Duodenal mucosa (tissue), 2 donors: ENCODE results near the gene INTS4.
"Not testable (repeated sequence)": the region's sequence is repeated elsewhere in the genome, so short reads cannot be mapped to it uniquely, and the experiment has no call there.

Experiments used
- H3K27ac ChIP-seq: one replicate; pipeline ENCODE4 v1.7.0; 2013; ENCODE audit warnings: low read depth, low read length
- H3K27me3 ChIP-seq, 2 donors: one replicate each; pipeline ENCODE4 v1.7.0; 2013; ENCODE audit warnings: low read length in 2 of 2, control low read depth in 1 of 2; ENCODE audit not compliant: insufficient read depth in 2 of 2, control insufficient read depth in 1 of 2
- H3K36me3 ChIP-seq, 2 donors: one replicate each; pipeline ENCODE4 v1.7.0; 2013; ENCODE audit warnings: low read length in 2 of 2, control low read depth in 1 of 2; ENCODE audit not compliant: insufficient read depth in 2 of 2, control insufficient read depth in 1 of 2
- H3K4me1 ChIP-seq, 2 donors: one replicate each; pipeline ENCODE4 v1.7.0; 2013; ENCODE audit warnings: low read length in 2 of 2, control low read depth in 1 of 2; ENCODE audit not compliant: insufficient read depth in 2 of 2, control insufficient read depth in 1 of 2
- H3K4me3 ChIP-seq, 2 donors: one replicate each; pipeline ENCODE4 v1.7.0; 2013; ENCODE audit warnings: low read length in 2 of 2, low read depth in 1 of 2
- H3K9ac ChIP-seq, 2 donors: one replicate each; pipeline ENCODE4 v1.7.0; 2013; ENCODE audit warnings: low read length in 2 of 2, low read depth in 1 of 2
- H3K9me3 ChIP-seq, 2 donors: one replicate each; pipeline ENCODE4 v1.7.0; 2013; ENCODE audit warnings: low read length in 2 of 2, control low read depth in 1 of 2; ENCODE audit not compliant: control insufficient read depth in 1 of 2

Gene INTS4

GRCh38 chr11:77994434-77995362 lies at the start of gene INTS4:
Gene INTS4, minus strand, starts transcription at chr11:77994668. Its CDS starts 25 bp downstream, at chr11:77994643.
- H3K27ac ChIP-seq = peak within 1 kb of the TSS; percentile 81
- no peaks in the 10 kb centered on the region for H3K9me3 ChIP-seq
- H3K9ac ChIP-seq = peak within 1 kb of the TSS; percentile 70 to 87
- peak within 1 kb of the TSS; percentile 87 to 88 for H3K4me3 ChIP-seq
- no peaks in the 10 kb centered on the region for H3K27me3 ChIP-seq
- peaks cover 4 to 10% of the 10 kb centered on the region in 2 donors for H3K36me3 ChIP-seq
- peaks cover 15 to 16% of the 10 kb centered on the region in 2 donors for H3K4me1 ChIP-seq

GRCh38 chr11:78041843-78042440 lies 47.5 kb upstream of the INTS4 start:
- H3K4me3 ChIP-seq = no peak overlapping the region
- no peak overlapping the region for H3K27ac ChIP-seq
- H3K27me3 ChIP-seq = no peaks in the 10 kb centered on the region
- H3K36me3 ChIP-seq = no peaks in the 10 kb centered on the region
- no peak overlapping the region for H3K9ac ChIP-seq
- peaks cover 39 to 45% of the 10 kb centered on the region in 2 donors for H3K4me1 ChIP-seq
- no peaks in the 10 kb centered on the region for H3K9me3 ChIP-seq

- H3K4me1 ChIP-seq = peaks cover 39 to 42% of the 10 kb centered on the region in 2 donors
- not testable (repeated sequence) for H3K27me3 ChIP-seq, H3K9me3 ChIP-seq, H3K27ac ChIP-seq, H3K36me3 ChIP-seq, H3K4me3 ChIP-seq, H3K9ac ChIP-seq
Measured at GRCh38 chr11:78041380-78041719, 46.9 kb upstream of the INTS4 start.

- Histone ChIP-seq H3K4me1 (peaks cover 38 to 40% of the 10 kb centered on the region in 2 donors), H3K27me3 (no peaks in the 10 kb centered on the region), H3K9ac (no peak overlapping the region), H3K4me3 (no peak overlapping the region), H3K36me3 (no peaks in the 10 kb centered on the region), H3K27ac (no peak overlapping the region), H3K9me3 (no peaks in the 10 kb centered on the region)
Measured at GRCh38 chr11:78040691-78041379, 46.4 kb upstream of the INTS4 start.

GRCh38 chr11:78039919-78040671 lies 45.6 kb upstream of the INTS4 start:
- no peaks in the 10 kb centered on the region for H3K27me3 ChIP-seq
- peak overlapping the region; percentile 46 to 60 for H3K9ac ChIP-seq
- H3K4me3 ChIP-seq = peak overlapping the region; percentile 41 to 50

GRCh38 chr11:78039391-78039918 lies 45.0 kb upstream of the INTS4 start:
- Histone ChIP-seq H3K9ac (peak overlapping the region; percentile 46 to 60), H3K4me1 (peaks cover 28 to 37% of the 10 kb centered on the region in 2 donors), H3K36me3 (no peaks in the 10 kb centered on the region), H3K27ac (no peak overlapping the region), H3K4me3 (peak overlapping the region; percentile 41 to 50), H3K27me3 (no peaks in the 10 kb centered on the region), H3K9me3 (no peaks in the 10 kb centered on the region)

More at GRCh38 chr11:78039919-78040671, 45.6 kb upstream of the INTS4 start:
- H3K9me3 ChIP-seq = no peaks in the 10 kb centered on the region
- H3K27ac ChIP-seq = no peak overlapping the region
- peaks cover 31 to 40% of the 10 kb centered on the region in 2 donors for H3K4me1 ChIP-seq
- H3K36me3 ChIP-seq = no peaks in the 10 kb centered on the region

- H3K27ac ChIP-seq = no peak overlapping the region
- no peak overlapping the region for H3K9ac ChIP-seq
- H3K27me3 ChIP-seq = no peaks in the 10 kb centered on the region
- no peak overlapping the region for H3K4me3 ChIP-seq
- peaks cover 23 to 33% of the 10 kb centered on the region in 2 donors for H3K4me1 ChIP-seq
- H3K36me3 ChIP-seq = no peaks in the 10 kb centered on the region
- H3K9me3 ChIP-seq = no peaks in the 10 kb centered on the region
Measured at GRCh38 chr11:78038697-78039313, 44.3 kb upstream of the INTS4 start.

GRCh38 chr11:78037825-78038620 lies 43.6 kb upstream of the INTS4 start:
- Histone ChIP-seq H3K4me1 (peaks cover 23 to 33% of the 10 kb centered on the region in 2 donors), H3K36me3 (no peaks in the 10 kb centered on the region), H3K9ac (no peak overlapping the region), H3K9me3 (no peaks in the 10 kb centered on the region), H3K27me3 (no peaks in the 10 kb centered on the region), H3K27ac (no peak overlapping the region), H3K4me3 (no peak overlapping the region)

- Histone ChIP-seq H3K9me3 (no peaks in the 10 kb centered on the region), H3K4me3 (no peak overlapping the region), H3K27me3 (no peaks in the 10 kb centered on the region), H3K27ac (no peak overlapping the region), H3K36me3 (no peaks in the 10 kb centered on the region), H3K4me1 (peaks cover 23 to 33% of the 10 kb centered on the region in 2 donors), H3K9ac (no peak overlapping the region)
Measured at GRCh38 chr11:78037056-78037455, 42.6 kb upstream of the INTS4 start.
